Stomach smooth muscle (tissue), 2 donors: ENCODE results near the gene COL9A1.

Experiments used
- H3K27ac ChIP-seq: one replicate; pipeline ENCODE4 v1.7.0; 2013; ENCODE audit warnings: mild to moderate bottlenecking, low read length, inconsistent platforms
- H3K27me3 ChIP-seq, 2 donors: one replicate each; pipeline ENCODE4 v1.7.0; 2013; ENCODE audit warnings: low read length in 2 of 2; ENCODE audit not compliant: insufficient read depth in 2 of 2, control insufficient read depth in 1 of 2
- H3K36me3 ChIP-seq, 2 donors: one replicate each; pipeline ENCODE4 v1.7.0; 2013; ENCODE audit warnings: low read length in 2 of 2; ENCODE audit not compliant: control insufficient read depth in 2 of 2, insufficient read depth in 2 of 2
- H3K4me1 ChIP-seq: one replicate; pipeline ENCODE4 v1.7.0; 2013; ENCODE audit warnings: low read length; ENCODE audit not compliant: control insufficient read depth, insufficient read depth
- H3K4me3 ChIP-seq, 2 donors: one replicate each; pipeline ENCODE4 v1.7.0; 2013; ENCODE audit warnings: low read length in 2 of 2
- H3K9ac ChIP-seq, 2 donors: one replicate each; pipeline ENCODE4 v1.7.0; 2013; ENCODE audit warnings: low read length in 2 of 2, mild to moderate bottlenecking in 1 of 2
- H3K9me3 ChIP-seq, 2 donors: one replicate each; pipeline ENCODE4 v1.7.0; 2013; ENCODE audit warnings: low read length in 2 of 2; ENCODE audit not compliant: control insufficient read depth in 2 of 2
- donor health status: healthy.
- donor health status: Pancreatic carcinoma.

Gene COL9A1

GRCh38 chr6:70270287-70271005, 32.4 kb downstream of the COL9A1 start:
- no peaks in the 10 kb centered on the region for H3K4me1 ChIP-seq
- H3K4me3 ChIP-seq = no peak overlapping the region
- H3K9ac ChIP-seq = no peak overlapping the region
- no peaks in the 10 kb centered on the region for H3K36me3 ChIP-seq
- no peaks in the 10 kb centered on the region for H3K27me3 ChIP-seq
- peaks cover 0 to 3% of the 10 kb centered on the region in 2 donors for H3K9me3 ChIP-seq
- no peak overlapping the region for H3K27ac ChIP-seq

- H3K4me1 ChIP-seq = no peaks in the 10 kb centered on the region
- no peaks in the 10 kb centered on the region for H3K27me3 ChIP-seq
- H3K36me3 ChIP-seq = no peaks in the 10 kb centered on the region
- no peak overlapping the region for H3K9ac ChIP-seq
- H3K4me3 ChIP-seq = no peak overlapping the region
- H3K27ac ChIP-seq = no peak overlapping the region
- H3K9me3 ChIP-seq = no peaks in the 10 kb centered on the region
Observed at GRCh38 chr6:70266142-70266541, 36.7 kb downstream of the COL9A1 start.

GRCh38 chr6:70264306-70264705, 38.6 kb downstream of the COL9A1 start:
- H3K27me3 ChIP-seq = no peaks in the 10 kb centered on the region
- H3K9me3 ChIP-seq = no peaks in the 10 kb centered on the region
- H3K4me3 ChIP-seq = no peak overlapping the region
- no peak overlapping the region for H3K9ac ChIP-seq
- H3K27ac ChIP-seq = no peak overlapping the region
- H3K4me1 ChIP-seq = no peaks in the 10 kb centered on the region
- no peaks in the 10 kb centered on the region for H3K36me3 ChIP-seq

- H3K4me3 ChIP-seq = no peak overlapping the region
- no peaks in the 10 kb centered on the region for H3K9me3 ChIP-seq
- no peak overlapping the region for H3K27ac ChIP-seq
- no peak overlapping the region for H3K9ac ChIP-seq
- no peaks in the 10 kb centered on the region for H3K4me1 ChIP-seq
- H3K36me3 ChIP-seq = no peaks in the 10 kb centered on the region
- no peaks in the 10 kb centered on the region for H3K27me3 ChIP-seq
Observed at GRCh38 chr6:70258483-70258882, 44.4 kb downstream of the COL9A1 start.

- Histone ChIP-seq H3K27me3 (no peaks in the 10 kb centered on the region), H3K36me3 (no peaks in the 10 kb centered on the region), H3K4me3 (no peak overlapping the region), H3K4me1 (no peaks in the 10 kb centered on the region), H3K27ac (no peak overlapping the region), H3K9me3 (no peaks in the 10 kb centered on the region), H3K9ac (no peak overlapping the region)
Observed at GRCh38 chr6:70257768-70258273, 45.1 kb downstream of the COL9A1 start.

- no peaks in the 10 kb centered on the region for H3K36me3 ChIP-seq
- H3K4me1 ChIP-seq = no peaks in the 10 kb centered on the region
- no peaks in the 10 kb centered on the region for H3K9me3 ChIP-seq
- H3K4me3 ChIP-seq = no peak overlapping the region
- H3K27me3 ChIP-seq = no peaks in the 10 kb centered on the region
- no peak overlapping the region for H3K27ac ChIP-seq
- H3K9ac ChIP-seq = no peak overlapping the region
Observed at GRCh38 chr6:70254784-70255183, 48.1 kb downstream of the COL9A1 start.

GRCh38 chr6:70253923-70254322, 49.0 kb downstream of the COL9A1 start:
- H3K9ac ChIP-seq = no peak overlapping the region
- no peaks in the 10 kb centered on the region for H3K36me3 ChIP-seq
- H3K9me3 ChIP-seq = no peaks in the 10 kb centered on the region
- no peak overlapping the region for H3K4me3 ChIP-seq
- H3K27me3 ChIP-seq = no peaks in the 10 kb centered on the region
- H3K27ac ChIP-seq = no peak overlapping the region
- no peaks in the 10 kb centered on the region for H3K4me1 ChIP-seq

- Histone ChIP-seq H3K4me3 (no peak overlapping the region), H3K9ac (no peak overlapping the region), H3K36me3 (no peaks in the 10 kb centered on the region), H3K4me1 (no peaks in the 10 kb centered on the region), H3K27me3 (no peaks in the 10 kb centered on the region), H3K27ac (no peak overlapping the region), H3K9me3 (no peaks in the 10 kb centered on the region)
Observed at GRCh38 chr6:70252604-70253003, 50.3 kb downstream of the COL9A1 start.

- H3K27ac ChIP-seq = no peak overlapping the region
- H3K36me3 ChIP-seq = no peaks in the 10 kb centered on the region
- no peak overlapping the region for H3K4me3 ChIP-seq
- no peaks in the 10 kb centered on the region for H3K9me3 ChIP-seq
- no peaks in the 10 kb centered on the region for H3K27me3 ChIP-seq
- H3K4me1 ChIP-seq = no peaks in the 10 kb centered on the region
- H3K9ac ChIP-seq = no peak overlapping the region
Observed at GRCh38 chr6:70246118-70246517, 56.8 kb downstream of the COL9A1 start.

GRCh38 chr6:70241991-70242420, 60.9 kb downstream of the COL9A1 start:
- Histone ChIP-seq H3K27ac (no peak overlapping the region), H3K36me3 (no peaks in the 10 kb centered on the region), H3K9me3 (no peaks in the 10 kb centered on the region), H3K9ac (no peak overlapping the region), H3K27me3 (no peaks in the 10 kb centered on the region), H3K4me1 (no peaks in the 10 kb centered on the region), H3K4me3 (no peak overlapping the region)

- Histone ChIP-seq H3K27ac (no peak overlapping the region), H3K4me1 (no peaks in the 10 kb centered on the region), H3K27me3 (no peaks in the 10 kb centered on the region), H3K36me3 (no peaks in the 10 kb centered on the region), H3K9me3 (no peaks in the 10 kb centered on the region), H3K9ac (no peak overlapping the region), H3K4me3 (no peak overlapping the region)
Observed at GRCh38 chr6:70241031-70241430, 61.9 kb downstream of the COL9A1 start.
